Neural cell (in vitro differentiated cells): ENCODE results near the gene ARHGEF17. TPM values are rescaled to one million over a fixed set of nuclear protein-coding genes. Genes with fewer than 3 reads are reported as not detected.

Experiments
- H2AFZ ChIP-seq: fragments of 200-600, 300-800 bp; sonication (generic), shearing (Covaris generic); 2 replicates; pipeline ENCODE4 v1.6.0; 2014; ENCODE audit warnings: low read depth, mild to moderate bottlenecking, antibody characterized with exemption, low read length, moderate library complexity
- H3F3A ChIP-seq: fragments of 200-600 bp; shearing (Covaris generic); 2 replicates; pipeline ENCODE4 v1.6.1; 2016; ENCODE audit warnings: mild to moderate bottlenecking, moderate library complexity, mixed read lengths, antibody characterized with exemption, low read length; ENCODE audit not compliant: insufficient read depth, poor library complexity, severe bottlenecking
- H3K27ac ChIP-seq: fragments of 200-600, 300-800 bp; sonication (generic), shearing (Covaris generic); 2 replicates; pipeline ENCODE4 v1.5.1; 2014; ENCODE audit warnings: mild to moderate bottlenecking, low read length, moderate library complexity
- H3K27me3 ChIP-seq: fragments of 300-800, 200-600 bp; sonication (generic), shearing (Covaris generic); 2 replicates; pipeline ENCODE4 v1.6.0; 2014; ENCODE audit warnings: mild to moderate bottlenecking, low read depth, low read length, moderate library complexity; ENCODE audit not compliant: insufficient read depth
- H3K36me3 ChIP-seq: fragments of 300-800, 200-600 bp; sonication (generic), shearing (Covaris generic); 2 replicates; pipeline ENCODE4 v1.5.1; 2014; ENCODE audit warnings: mild to moderate bottlenecking, antibody characterized with exemption, low read length, moderate library complexity; ENCODE audit not compliant: insufficient read depth
- H3K4me2 ChIP-seq: fragments of 300-800, 200-600 bp; sonication (generic), shearing (Covaris generic); 2 replicates; pipeline ENCODE4 v1.6.0; 2014; ENCODE audit warnings: mild to moderate bottlenecking, low read length
- H3K4me3 ChIP-seq: fragments of 300-800, 200-600 bp; sonication (generic), shearing (Covaris generic); 2 replicates; pipeline ENCODE4 v1.5.1; 2014; ENCODE audit warnings: mild to moderate bottlenecking, low read length, moderate library complexity
- H3K79me2 ChIP-seq: fragments of 200-600 bp; shearing (Covaris generic); replicated peaks from 2 replicates; pipeline ENCODE4 v1.6.0; 2014; ENCODE audit warnings: mild to moderate bottlenecking, low read length, moderate library complexity; ENCODE audit not compliant: insufficient read depth
- H3K9ac ChIP-seq: fragments of 300-800, 200-600 bp; sonication (generic), shearing (Covaris generic); 2 replicates; pipeline ENCODE4 v1.6.1; 2016; ENCODE audit warnings: mild to moderate bottlenecking, low read length, mixed read lengths
- H3K9me2 ChIP-seq: fragments of 200-600 bp; shearing (Covaris generic); 2 replicates; pipeline ENCODE4 v1.6.1; 2016; ENCODE audit warnings: mild to moderate bottlenecking, low read length, mixed read lengths; ENCODE audit not compliant: insufficient read depth
- H3K9me3 ChIP-seq: fragments of 200-600, 300-800 bp; sonication (generic), shearing (Covaris generic); 2 replicates; pipeline ENCODE4 v1.6.1; 2016; ENCODE audit warnings: mild to moderate bottlenecking, mixed run types, low read length, moderate library complexity, mixed read lengths
- H4K20me1 ChIP-seq: fragments of 200-600 bp; shearing (Covaris generic); 2 replicates; pipeline ENCODE4 v1.6.1; 2016; ENCODE audit warnings: mild to moderate bottlenecking, mixed run types; ENCODE audit not compliant: insufficient read depth
- EP300 ChIP-seq: fragments of 450-650 bp; conservative IDR thresholded peaks from 2 replicates; pipeline ENCODE4 v1.6.1; 2014; ENCODE audit warnings: antibody characterized with exemption, mild to moderate bottlenecking, moderate library complexity; ENCODE audit not compliant: poor library complexity, severe bottlenecking
- EZH2 ChIP-seq: fragments of 200-600, 300-800 bp; shearing (Covaris generic), sonication (generic); IDR thresholded peaks from 2 replicates; pipeline ENCODE4 v1.6.1; 2014; ENCODE audit warnings: antibody characterized with exemption, low read length, borderline replicate concordance, mild to moderate bottlenecking; ENCODE audit not compliant: insufficient read depth, poor library complexity, severe bottlenecking
- MXI1 ChIP-seq: fragments of 450-650 bp; conservative IDR thresholded peaks from 2 replicates; pipeline ENCODE4 v1.6.1; 2014; ENCODE audit warnings: antibody characterized with exemption, mild to moderate bottlenecking; ENCODE audit not compliant: poor library complexity, severe bottlenecking
- POLR2AphosphoS5 ChIP-seq: IDR thresholded peaks from 2 replicates; pipeline ENCODE4 v1.6.1; 2012
- RAD21 ChIP-seq: fragments of 450-650 bp; conservative IDR thresholded peaks from 2 replicates; pipeline ENCODE4 v1.6.1; 2014; ENCODE audit warnings: antibody characterized with exemption, mild to moderate bottlenecking, moderate library complexity
- SMC3 ChIP-seq: fragments of 450-650 bp; conservative IDR thresholded peaks from 2 replicates; pipeline ENCODE4 v1.6.1; 2014; ENCODE audit warnings: antibody characterized with exemption, mild to moderate bottlenecking, moderate library complexity; ENCODE audit not compliant: poor library complexity
- TAF1 ChIP-seq: IDR thresholded peaks from 2 replicates; pipeline ENCODE4 v1.6.1; 2012; ENCODE audit warnings: low read depth
- polyA plus RNA-seq: library from polyadenylated mRNA; depleted of rRNA; stranded (reverse); fragments of >200 nt; gene quantifications from 2 replicates; pipeline ENCODE4 v1.2.3, GENCODE V29; 2014
- TF ChIP-seq, protein P1 (sequence below): fragments of 450-650 bp; IDR thresholded peaks from 2 replicates; pipeline ENCODE4 v1.5.1; 2014; ENCODE audit warnings: antibody characterized with exemption, mild to moderate bottlenecking, moderate library complexity; ENCODE audit not compliant: poor library complexity, severe bottlenecking
- TF ChIP-seq, protein P2 (sequence below): IDR thresholded peaks from 2 replicates; pipeline ENCODE4 v1.6.1; 2012; ENCODE audit warnings: borderline replicate concordance

Gene ARHGEF17
- polyA plus RNA-seq, 1 donor from 2014 or later, result 7.9 TPM

DNA sequence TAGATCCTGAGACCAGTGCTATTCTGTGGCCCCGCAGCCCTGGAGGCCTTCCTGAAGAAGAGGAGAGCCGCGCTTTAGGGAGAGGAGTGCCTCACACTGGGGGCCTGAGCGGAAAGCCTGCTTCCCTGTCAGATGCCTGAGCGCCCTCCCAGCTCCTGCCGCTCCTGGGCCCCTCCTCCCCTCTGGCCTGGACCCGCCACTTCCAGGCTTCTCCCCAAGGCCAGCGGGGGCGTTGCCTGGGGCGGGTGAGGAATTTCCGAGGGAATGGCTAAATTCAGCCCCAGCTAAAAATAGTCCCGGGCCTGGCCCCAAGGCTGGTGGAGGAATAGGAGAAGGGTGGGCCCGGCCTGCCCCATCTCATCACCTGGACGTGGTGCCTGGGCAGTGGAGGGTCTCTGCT is 15.4 kb downstream of the ARHGEF17 start:
- no peaks in the 10 kb centered on the region for H4K20me1 ChIP-seq
- H3K79me2 ChIP-seq, result peaks cover 12% of the 10 kb centered on the region
- no peaks in the 10 kb centered on the region for H3K36me3 ChIP-seq
- TF ChIP-seq, protein P1, sequence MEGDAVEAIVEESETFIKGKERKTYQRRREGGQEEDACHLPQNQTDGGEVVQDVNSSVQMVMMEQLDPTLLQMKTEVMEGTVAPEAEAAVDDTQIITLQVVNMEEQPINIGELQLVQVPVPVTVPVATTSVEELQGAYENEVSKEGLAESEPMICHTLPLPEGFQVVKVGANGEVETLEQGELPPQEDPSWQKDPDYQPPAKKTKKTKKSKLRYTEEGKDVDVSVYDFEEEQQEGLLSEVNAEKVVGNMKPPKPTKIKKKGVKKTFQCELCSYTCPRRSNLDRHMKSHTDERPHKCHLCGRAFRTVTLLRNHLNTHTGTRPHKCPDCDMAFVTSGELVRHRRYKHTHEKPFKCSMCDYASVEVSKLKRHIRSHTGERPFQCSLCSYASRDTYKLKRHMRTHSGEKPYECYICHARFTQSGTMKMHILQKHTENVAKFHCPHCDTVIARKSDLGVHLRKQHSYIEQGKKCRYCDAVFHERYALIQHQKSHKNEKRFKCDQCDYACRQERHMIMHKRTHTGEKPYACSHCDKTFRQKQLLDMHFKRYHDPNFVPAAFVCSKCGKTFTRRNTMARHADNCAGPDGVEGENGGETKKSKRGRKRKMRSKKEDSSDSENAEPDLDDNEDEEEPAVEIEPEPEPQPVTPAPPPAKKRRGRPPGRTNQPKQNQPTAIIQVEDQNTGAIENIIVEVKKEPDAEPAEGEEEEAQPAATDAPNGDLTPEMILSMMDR, result no peak
- TF ChIP-seq, protein P2, sequence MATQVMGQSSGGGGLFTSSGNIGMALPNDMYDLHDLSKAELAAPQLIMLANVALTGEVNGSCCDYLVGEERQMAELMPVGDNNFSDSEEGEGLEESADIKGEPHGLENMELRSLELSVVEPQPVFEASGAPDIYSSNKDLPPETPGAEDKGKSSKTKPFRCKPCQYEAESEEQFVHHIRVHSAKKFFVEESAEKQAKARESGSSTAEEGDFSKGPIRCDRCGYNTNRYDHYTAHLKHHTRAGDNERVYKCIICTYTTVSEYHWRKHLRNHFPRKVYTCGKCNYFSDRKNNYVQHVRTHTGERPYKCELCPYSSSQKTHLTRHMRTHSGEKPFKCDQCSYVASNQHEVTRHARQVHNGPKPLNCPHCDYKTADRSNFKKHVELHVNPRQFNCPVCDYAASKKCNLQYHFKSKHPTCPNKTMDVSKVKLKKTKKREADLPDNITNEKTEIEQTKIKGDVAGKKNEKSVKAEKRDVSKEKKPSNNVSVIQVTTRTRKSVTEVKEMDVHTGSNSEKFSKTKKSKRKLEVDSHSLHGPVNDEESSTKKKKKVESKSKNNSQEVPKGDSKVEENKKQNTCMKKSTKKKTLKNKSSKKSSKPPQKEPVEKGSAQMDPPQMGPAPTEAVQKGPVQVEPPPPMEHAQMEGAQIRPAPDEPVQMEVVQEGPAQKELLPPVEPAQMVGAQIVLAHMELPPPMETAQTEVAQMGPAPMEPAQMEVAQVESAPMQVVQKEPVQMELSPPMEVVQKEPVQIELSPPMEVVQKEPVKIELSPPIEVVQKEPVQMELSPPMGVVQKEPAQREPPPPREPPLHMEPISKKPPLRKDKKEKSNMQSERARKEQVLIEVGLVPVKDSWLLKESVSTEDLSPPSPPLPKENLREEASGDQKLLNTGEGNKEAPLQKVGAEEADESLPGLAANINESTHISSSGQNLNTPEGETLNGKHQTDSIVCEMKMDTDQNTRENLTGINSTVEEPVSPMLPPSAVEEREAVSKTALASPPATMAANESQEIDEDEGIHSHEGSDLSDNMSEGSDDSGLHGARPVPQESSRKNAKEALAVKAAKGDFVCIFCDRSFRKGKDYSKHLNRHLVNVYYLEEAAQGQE, result no peak
- no peak for TF ChIP-seq SMC3
- no peak for TF ChIP-seq EZH2
- TF ChIP-seq EP300, result no peak
- TF ChIP-seq MXI1, result no peak
- TF ChIP-seq RAD21, result no peak
- TF ChIP-seq TAF1, result no peak
- TF ChIP-seq POLR2AphosphoS5, result no peak
- no peak overlapping the region for H3K4me2 ChIP-seq
- no peaks in the 10 kb centered on the region for H3K9me3 ChIP-seq
- H3K27ac ChIP-seq, result no peak overlapping the region
- no peaks in the 10 kb centered on the region for H3K9me2 ChIP-seq
- no peak overlapping the region for H2AFZ ChIP-seq
- H3K9ac ChIP-seq, result no peak overlapping the region
- H3K27me3 ChIP-seq, result no peaks in the 10 kb centered on the region
- H3K4me3 ChIP-seq, result no peak overlapping the region
- H3F3A ChIP-seq, result no peaks in the 10 kb centered on the region

DNA sequence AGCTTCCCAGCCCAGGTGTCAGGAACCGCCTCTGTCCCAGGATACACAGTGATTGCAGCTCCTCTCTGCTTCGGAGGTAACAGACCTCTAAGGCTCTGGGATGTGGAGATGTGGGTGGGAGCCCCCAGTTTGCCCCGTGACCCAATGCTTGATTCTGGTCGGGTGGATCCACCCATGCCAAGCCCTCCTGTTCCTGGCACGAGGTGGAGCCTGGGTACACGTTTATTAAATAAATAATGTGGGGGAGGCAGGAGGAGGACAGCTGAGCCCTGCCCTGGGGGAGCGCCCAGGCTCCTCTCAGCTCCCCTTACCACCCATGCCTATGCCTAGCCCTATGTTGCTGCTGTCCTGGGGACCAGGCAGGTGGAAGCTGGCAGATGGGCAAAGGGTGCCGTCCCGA is 16.0 kb downstream of the ARHGEF17 start:
- H3K9me2 ChIP-seq, result no peaks in the 10 kb centered on the region
- H2AFZ ChIP-seq, result no peak overlapping the region
- no peak overlapping the region for H3K4me2 ChIP-seq
- H3K4me3 ChIP-seq, result no peak overlapping the region
- no peaks in the 10 kb centered on the region for H3F3A ChIP-seq
- no peak overlapping the region for H3K27ac ChIP-seq
- H3K9me3 ChIP-seq, result no peaks in the 10 kb centered on the region
- H3K9ac ChIP-seq, result no peak overlapping the region
- H4K20me1 ChIP-seq, result no peaks in the 10 kb centered on the region
- H3K27me3 ChIP-seq, result no peaks in the 10 kb centered on the region
- H3K79me2 ChIP-seq, result peaks cover 12% of the 10 kb centered on the region
- TF ChIP-seq EP300 (no peak), EZH2 (no peak), RAD21 (no peak), POLR2AphosphoS5 (no peak), SMC3 (no peak), TAF1 (no peak), MXI1 (no peak)
- TF ChIP-seq, protein P1, result no peak
- TF ChIP-seq, protein P2, result no peak
- H3K36me3 ChIP-seq, result no peaks in the 10 kb centered on the region
